Mononuclear cell (primary cell): ENCODE measurements around the gene POLR2J. TPM values are rescaled to one million over a fixed set of nuclear protein-coding genes. Genes with fewer than 3 reads are reported as not detected.

ENCODE experiments used
- H3K27me3 ChIP-seq: 2 replicates; pipeline ENCODE4 v1.6.0; 2011; ENCODE audit warnings: low read length, control low read depth; ENCODE audit not compliant: insufficient read depth
- H3K4me1 ChIP-seq: 2 replicates; pipeline ENCODE4 v1.5.1; 2011; ENCODE audit warnings: mild to moderate bottlenecking, low read length, control low read depth; ENCODE audit not compliant: insufficient read depth
- H3K4me3 ChIP-seq: 2 replicates; pipeline ENCODE4 v1.5.1; 2011; ENCODE audit warnings: mild to moderate bottlenecking, low read length, moderate library complexity
- H3K9me3 ChIP-seq: 2 replicates; pipeline ENCODE4 v1.5.1; 2011; ENCODE audit warnings: low read depth, mild to moderate bottlenecking, control low read depth, low read length
- total RNA-seq: library from RNA; depleted of rRNA; stranded (reverse); fragments of >200 nt; gene quantifications from one replicate; pipeline ENCODE4 v1.2.3, GENCODE V29; 2012

Gene POLR2J
- total RNA-seq, 1 donor, result 31.6 TPM

GRCh38 chr7:102473271-102473991 lies 5.3 kb downstream of the POLR2J start:
- Histone ChIP-seq H3K9me3 (no peaks in the 10 kb centered on the region), H3K4me3 (no peak overlapping the region), H3K4me1 (no peaks in the 10 kb centered on the region), H3K27me3 (no peaks in the 10 kb centered on the region)

GRCh38 chr7:102472126-102473041 lies 6.3 kb downstream of the POLR2J start:
- Histone ChIP-seq H3K4me1 (no peaks in the 10 kb centered on the region), H3K4me3 (no peak overlapping the region), H3K27me3 (no peaks in the 10 kb centered on the region), H3K9me3 (no peaks in the 10 kb centered on the region)

- no peaks in the 10 kb centered on the region for H3K4me1 ChIP-seq
- no peaks in the 10 kb centered on the region for H3K9me3 ChIP-seq
- H3K27me3 ChIP-seq, result no peaks in the 10 kb centered on the region
- no peak overlapping the region for H3K4me3 ChIP-seq
Measured at GRCh38 chr7:102471791-102472125, 7.0 kb downstream of the POLR2J start.

GRCh38 chr7:102469972-102470825 lies 8.5 kb downstream of the POLR2J start:
- Histone ChIP-seq H3K9me3 (no peaks in the 10 kb centered on the region), H3K4me3 (no peak overlapping the region), H3K27me3 (no peaks in the 10 kb centered on the region), H3K4me1 (peaks cover 12% of the 10 kb centered on the region)

- H3K4me1 ChIP-seq, result peaks cover 14% of the 10 kb centered on the region
- H3K27me3 ChIP-seq, result no peaks in the 10 kb centered on the region
- no peak overlapping the region for H3K4me3 ChIP-seq
- H3K9me3 ChIP-seq, result no peaks in the 10 kb centered on the region
Measured at GRCh38 chr7:102469351-102469971, 9.3 kb downstream of the POLR2J start.

- Histone ChIP-seq H3K9me3 (no peaks in the 10 kb centered on the region), H3K27me3 (no peaks in the 10 kb centered on the region), H3K4me1 (peaks cover 21% of the 10 kb centered on the region), H3K4me3 (no peak overlapping the region)
Measured at GRCh38 chr7:102468478-102469350, 10.0 kb downstream of the POLR2J start.

GRCh38 chr7:102467581-102468477 lies 10.9 kb downstream of the POLR2J start:
- Histone ChIP-seq H3K4me3 (no peak overlapping the region), H3K4me1 (peaks cover 25% of the 10 kb centered on the region), H3K27me3 (no peaks in the 10 kb centered on the region), H3K9me3 (no peaks in the 10 kb centered on the region)

GRCh38 chr7:102466097-102466496 lies 12.6 kb downstream of the POLR2J start:
- no peaks in the 10 kb centered on the region for H3K27me3 ChIP-seq
- peaks cover 25% of the 10 kb centered on the region for H3K4me1 ChIP-seq
- H3K4me3 ChIP-seq, result no peak overlapping the region
- no peaks in the 10 kb centered on the region for H3K9me3 ChIP-seq

- H3K9me3 ChIP-seq, result no peaks in the 10 kb centered on the region
- H3K4me3 ChIP-seq, result peak within 1 kb of the TSS; percentile 77
- peaks cover 25% of the 10 kb centered on the region for H3K4me1 ChIP-seq
- no peaks in the 10 kb centered on the region for H3K27me3 ChIP-seq
Measured at GRCh38 chr7:102464577-102465280, 14.0 kb downstream of the POLR2J start, which contains the start of the genes ALKBH4 and LRWD1. Gene ALKBH4, minus strand, starts transcription at chr7:102464863. Its CDS starts 27 bp downstream, at chr7:102464836. Gene LRWD1, plus strand, starts transcription at chr7:102464984. Its CDS starts 97 bp downstream, at chr7:102465081.

GRCh38 chr7:102463841-102464576 lies 14.7 kb downstream of the POLR2J start:
- Histone ChIP-seq H3K4me3 (peak overlapping the region; percentile 77), H3K27me3 (no peaks in the 10 kb centered on the region), H3K9me3 (no peaks in the 10 kb centered on the region), H3K4me1 (peaks cover 25% of the 10 kb centered on the region)

GRCh38 chr7:102460467-102460866 lies 18.3 kb downstream of the POLR2J start:
- Histone ChIP-seq H3K4me3 (no peak overlapping the region), H3K9me3 (no peaks in the 10 kb centered on the region), H3K4me1 (peaks cover 15% of the 10 kb centered on the region), H3K27me3 (no peaks in the 10 kb centered on the region)
